Spleen (tissue), 7 donors: ENCODE measurements around the gene MAP1LC3A.

Experiments used
- POLR2AphosphoS5 ChIP-seq, 3 donors: sonication (generic); formaldehyde crosslinking; IDR thresholded peaks; one replicate each; pipeline ENCODE4 v1.5.1; 2017; ENCODE audit warnings: antibody characterized with exemption in 3 of 3
- TF ChIP-seq, protein P1 (sequence below), 11 experiments: fragments of 200-600 bp in 7 of 11; fragments of 450-650 bp in 4 of 11; sonication (generic) in 4 of 11; IDR thresholded peaks in 8 of 11; conservative IDR thresholded peaks in 3 of 11; 1 replicate in 7 of 11; 2 replicates in 4 of 11; pipeline versions ENCODE4 v1.4.0 to v1.8.0; 2016 to 2021; ENCODE audit warnings: antibody characterized with exemption in 11 of 11, inconsistent platforms in 4 of 11, mild to moderate bottlenecking in 1 of 11
- donor health status: DM: no; HTN: no; CAD: no; lungs with moderate emphysema.
- donor health status: DM: no; HTN: no; CAD: no.
- donor health status: DM: no; HTN: no; CAD: no.

DNA sequence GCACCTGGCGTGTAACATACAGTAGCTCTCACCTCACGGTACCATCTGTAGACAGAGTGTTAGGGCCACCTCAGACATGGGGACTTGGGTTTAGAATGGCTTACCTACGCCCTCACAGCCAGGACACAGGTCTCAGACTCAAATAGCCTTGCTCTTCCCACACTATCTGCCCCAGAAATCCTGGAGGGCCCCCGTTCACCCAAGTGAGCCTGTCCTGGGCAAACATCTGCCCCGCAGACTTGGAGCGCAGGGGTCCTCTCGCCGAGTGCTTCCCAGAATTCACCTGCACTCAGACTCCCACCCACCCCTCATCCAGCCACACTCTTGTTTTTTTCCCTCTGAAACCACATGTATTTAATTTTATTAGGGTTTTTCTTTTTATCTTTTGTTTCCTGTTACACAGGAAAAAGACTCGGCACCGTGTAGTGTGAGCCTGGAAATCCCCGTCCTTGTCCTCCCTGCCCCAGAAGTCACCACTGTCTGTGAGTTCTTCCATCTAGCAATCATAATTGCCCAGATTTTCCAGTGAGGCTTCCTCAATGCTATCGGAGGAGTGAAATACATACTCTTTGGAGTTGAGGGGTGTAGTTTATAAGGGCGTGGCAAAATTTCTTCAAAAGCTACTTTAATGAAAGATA, 17.1 kb upstream of the MAP1LC3A start:
- TF ChIP-seq POLR2AphosphoS5 (IDR thresholded peaks at IDR 0.05), result no peak
- TF ChIP-seq, protein P1, sequence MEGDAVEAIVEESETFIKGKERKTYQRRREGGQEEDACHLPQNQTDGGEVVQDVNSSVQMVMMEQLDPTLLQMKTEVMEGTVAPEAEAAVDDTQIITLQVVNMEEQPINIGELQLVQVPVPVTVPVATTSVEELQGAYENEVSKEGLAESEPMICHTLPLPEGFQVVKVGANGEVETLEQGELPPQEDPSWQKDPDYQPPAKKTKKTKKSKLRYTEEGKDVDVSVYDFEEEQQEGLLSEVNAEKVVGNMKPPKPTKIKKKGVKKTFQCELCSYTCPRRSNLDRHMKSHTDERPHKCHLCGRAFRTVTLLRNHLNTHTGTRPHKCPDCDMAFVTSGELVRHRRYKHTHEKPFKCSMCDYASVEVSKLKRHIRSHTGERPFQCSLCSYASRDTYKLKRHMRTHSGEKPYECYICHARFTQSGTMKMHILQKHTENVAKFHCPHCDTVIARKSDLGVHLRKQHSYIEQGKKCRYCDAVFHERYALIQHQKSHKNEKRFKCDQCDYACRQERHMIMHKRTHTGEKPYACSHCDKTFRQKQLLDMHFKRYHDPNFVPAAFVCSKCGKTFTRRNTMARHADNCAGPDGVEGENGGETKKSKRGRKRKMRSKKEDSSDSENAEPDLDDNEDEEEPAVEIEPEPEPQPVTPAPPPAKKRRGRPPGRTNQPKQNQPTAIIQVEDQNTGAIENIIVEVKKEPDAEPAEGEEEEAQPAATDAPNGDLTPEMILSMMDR (IDR thresholded peaks at IDR 0.05 in 8 of 11, conservative IDR thresholded peaks at IDR 0.05 in 3 of 11), result no peak
